Neural progenitor cell (in vitro differentiated cells): ENCODE data around the gene BLZF1.

ENCODE experiments used
- CTCF ChIP-seq: fragments of 200-600 bp; sonication (generic); IDR thresholded peaks from 2 replicates; pipeline ENCODE4 v1.5.1; 2017; ENCODE audit warnings: antibody characterized with exemption, mild to moderate bottlenecking
- EZH2 ChIP-seq: fragments of 200-600 bp; sonication (generic); IDR thresholded peaks from 2 replicates; pipeline ENCODE4 v1.6.1; 2017; ENCODE audit warnings: antibody characterized with exemption, mild to moderate bottlenecking, moderate library complexity

DNA sequence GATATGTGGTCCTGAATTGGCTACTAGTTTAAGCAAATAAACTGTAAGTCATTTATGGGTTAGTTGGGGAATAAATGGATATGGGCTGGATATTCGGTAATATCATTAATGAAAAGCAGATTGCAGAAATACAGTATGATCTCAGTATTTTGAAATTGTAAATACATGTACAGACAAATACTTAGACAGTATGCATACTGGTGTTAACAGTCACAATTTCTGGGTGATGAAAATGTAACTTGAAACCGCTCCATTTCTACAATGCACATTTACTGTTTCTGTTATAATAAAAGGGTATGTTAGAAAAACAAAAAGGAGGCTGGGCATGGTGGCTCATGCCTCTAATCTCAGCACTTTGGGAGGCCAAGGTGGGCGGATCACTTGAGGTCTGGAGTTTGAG lies 28.0 kb downstream of the BLZF1 start:
- TF ChIP-seq CTCF (no peak), EZH2 (no peak)
